Motor neuron (in vitro differentiated cells): ENCODE data around the gene DIPK1B. TPM values are rescaled to one million over a fixed set of nuclear protein-coding genes. Genes with fewer than 3 reads are reported as not detected.

Experiments
- ATAC-seq, 8 experiments: fragments of 200-7000 bp; cut with Tn5 transposase; replicated peaks in 6 of 8; 2 replicates each; pipeline ENCODE4 v1.8.0; 2021; ENCODE audit warnings: mild to moderate bottlenecking in 8 of 8, moderate library complexity in 8 of 8
- H3K27ac ChIP-seq, 2 donors: fragments of 250-450 bp; sonication (Bioruptor Pico); 2 replicates each; pipeline ENCODE4 v1.9.0; 2021; ENCODE audit warnings: antibody characterized with exemption in 2 of 2, mild to moderate bottlenecking in 2 of 2, moderate library complexity in 1 of 2
- H3K4me1 ChIP-seq, 2 donors: fragments of 250-450 bp; sonication (Bioruptor Pico); replicated peaks in 1 of 2; 2 replicates each; pipeline ENCODE4 v1.6.1; 2021; ENCODE audit warnings: antibody characterized with exemption in 2 of 2, mild to moderate bottlenecking in 2 of 2, moderate library complexity in 1 of 2
- H3K4me3 ChIP-seq, 5 donors: fragments of 250-450 bp; sonication (Bioruptor Pico); 2 replicates each; pipeline ENCODE4 v1.9.0; 2021; ENCODE audit warnings: antibody characterized with exemption in 5 of 5, mild to moderate bottlenecking in 5 of 5, moderate library complexity in 4 of 5
- WGBS, 10 experiments: fragments of 450-650 bp; shearing (Covaris generic); methylation state at CpG; one replicate each; pipeline ENCODE4 v1.0.0; 2022; 5-methylcytosine and 5-hydroxymethylcytosine counted together
- in situ Hi-C, 9 experiments: fragments of 400-800 bp; cut with MboI; loops; one replicate each; pipeline ENCODE4 v1.15.0; 2021; ENCODE audit warnings: low sequenced_read_pairs in 9 of 9, low pct_unique_long_range_greater_than_20kb in 2 of 9; ENCODE audit not compliant: unreplicated experiment in 9 of 9
- total RNA-seq, 8 experiments: library from RNA; unstranded; fragments of 300-600 nt; gene quantifications; 2 replicates each; pipeline versions ENCODE4 v1.2.3 to v1.2.4, GENCODE V29; 2022

DIPK1B gene
- total RNA-seq, 8 experiments from 2014 or later = 0.92 to 44.3 (median 27.8) TPM

DNA sequence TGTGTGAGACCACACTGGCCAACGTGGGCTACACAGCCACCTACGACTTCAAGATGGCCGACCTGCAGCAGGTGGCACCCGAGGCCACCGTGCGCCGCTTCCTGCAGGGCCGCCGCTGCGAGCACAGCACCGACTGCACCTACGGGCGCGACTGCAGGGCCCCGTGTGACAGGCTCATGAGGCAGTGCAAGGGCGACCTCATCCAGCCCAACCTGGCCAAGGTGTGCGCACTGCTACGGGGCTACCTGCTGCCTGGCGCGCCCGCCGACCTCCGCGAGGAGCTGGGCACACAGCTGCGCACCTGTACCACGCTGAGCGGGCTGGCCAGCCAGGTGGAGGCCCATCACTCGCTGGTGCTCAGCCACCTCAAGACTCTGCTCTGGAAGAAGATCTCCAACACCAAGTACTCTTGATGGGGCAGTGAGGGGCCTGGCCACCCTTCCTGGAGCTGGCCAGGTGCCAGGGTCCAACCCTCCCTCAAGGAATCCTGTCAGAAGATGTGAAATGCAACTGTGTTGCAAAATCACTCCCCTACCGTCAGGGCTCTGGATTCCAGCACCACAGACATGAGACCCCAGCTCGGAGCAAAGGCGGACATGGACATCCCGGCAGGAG, 11.1 kb downstream of the DIPK1B start:
- no peak for ATAC-seq
- 83 to 100% methylated on average over 2 to 8 of the region's 32 CpGs; no CpG with 5 or more reads in 8 of the 10 experiments for WGBS, 10 experiments
- H3K27ac ChIP-seq = no peak overlapping the region
- no peak overlapping the region for H3K4me3 ChIP-seq
- in situ Hi-C loops = no loop called here
- H3K4me1 ChIP-seq = peaks cover 35 to 38% of the 10 kb centered on the region in 2 donors

DNA sequence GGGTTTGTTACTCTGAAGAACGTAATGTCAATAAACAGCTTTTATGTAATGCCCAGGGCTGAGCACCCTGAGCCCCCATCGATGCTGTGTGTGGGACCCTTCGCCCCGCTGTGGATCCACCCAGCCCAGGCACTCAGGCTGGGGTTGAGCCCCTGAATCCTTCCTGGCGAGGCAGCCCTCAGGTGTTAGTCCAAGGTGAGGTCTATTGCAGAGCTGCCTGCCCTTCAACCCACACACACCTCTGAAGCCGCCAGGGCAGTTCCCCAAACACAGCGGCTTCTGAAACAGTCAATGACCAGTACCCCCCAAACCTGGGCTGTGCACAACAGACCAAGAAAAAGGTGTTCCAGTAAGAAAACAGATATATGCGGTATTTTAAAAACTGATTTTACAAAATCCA, 11.6 kb downstream of the DIPK1B start:
- Histone ChIP-seq H3K27ac (no peak overlapping the region), H3K4me3 (no peak overlapping the region), H3K4me1 (peaks cover 36 to 38% of the 10 kb centered on the region in 2 donors)
- in situ Hi-C loops = no loop called here
- ATAC-seq = no peak
- 92 to 100% (median 100%) methylated on average over 1 to 3 of the region's 8 CpGs; no CpG with 5 or more reads in 7 of the 10 experiments for WGBS, 10 experiments

DNA sequence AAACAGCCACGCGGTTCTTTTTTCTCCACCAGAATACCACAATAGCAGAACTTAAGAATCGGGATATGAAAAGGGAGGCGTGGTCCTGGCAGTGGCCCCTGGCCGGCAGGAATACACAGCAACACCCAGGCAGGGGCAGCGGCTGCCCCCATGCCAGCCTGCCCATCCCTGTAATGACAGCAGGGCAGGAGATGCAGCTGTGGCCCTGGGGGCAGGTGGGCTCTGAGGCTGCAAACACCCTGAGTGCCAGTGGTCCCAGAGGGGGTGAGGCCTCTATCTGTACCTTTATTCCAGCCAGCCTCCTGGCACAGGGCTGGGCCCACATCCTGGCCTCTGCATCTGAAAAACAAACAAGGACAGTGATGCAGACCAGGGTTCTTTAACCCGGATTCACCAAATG, 12.4 kb downstream of the DIPK1B start:
- WGBS, 10 experiments = 47 to 100% (median 80%) methylated on average over 1 to 4 of the region's 7 CpGs; no CpG with 5 or more reads in 3 of the 10 experiments
- in situ Hi-C loops = no loop called here
- Histone ChIP-seq H3K4me3 (no peak overlapping the region), H3K4me1 (peaks cover 30 to 33% of the 10 kb centered on the region in 2 donors), H3K27ac (no peak overlapping the region)
- ATAC-seq = no peak

DNA sequence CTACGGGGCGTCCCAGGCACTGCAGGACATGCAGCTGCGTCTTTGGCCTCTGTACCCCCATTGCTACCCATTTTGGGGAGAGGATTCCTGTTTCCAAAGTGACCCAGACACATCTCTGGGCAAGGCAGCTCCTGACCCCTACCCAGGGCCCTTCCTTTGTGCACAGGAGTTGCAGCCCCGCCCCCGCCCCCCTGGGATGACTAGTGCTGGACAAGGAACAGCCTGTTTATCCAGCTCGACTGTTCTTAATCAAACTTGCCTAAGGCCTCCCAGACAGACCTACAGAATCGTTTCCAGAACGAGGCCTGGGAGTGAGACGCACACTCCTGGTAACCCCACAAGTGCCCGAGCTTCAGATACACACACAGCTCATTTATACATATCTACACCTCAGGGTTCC, 13.2 kb downstream of the DIPK1B start:
- in situ Hi-C loops = no loop called here
- WGBS, 10 experiments = 71 to 100% (median 87%) methylated on average over 3 to 7 of the region's 10 CpGs; no CpG with 5 or more reads in 7 of the 10 experiments
- Histone ChIP-seq H3K27ac (no peak overlapping the region), H3K4me3 (no peak overlapping the region), H3K4me1 (peaks cover 26 to 28% of the 10 kb centered on the region in 2 donors)
- ATAC-seq = no peak

DNA sequence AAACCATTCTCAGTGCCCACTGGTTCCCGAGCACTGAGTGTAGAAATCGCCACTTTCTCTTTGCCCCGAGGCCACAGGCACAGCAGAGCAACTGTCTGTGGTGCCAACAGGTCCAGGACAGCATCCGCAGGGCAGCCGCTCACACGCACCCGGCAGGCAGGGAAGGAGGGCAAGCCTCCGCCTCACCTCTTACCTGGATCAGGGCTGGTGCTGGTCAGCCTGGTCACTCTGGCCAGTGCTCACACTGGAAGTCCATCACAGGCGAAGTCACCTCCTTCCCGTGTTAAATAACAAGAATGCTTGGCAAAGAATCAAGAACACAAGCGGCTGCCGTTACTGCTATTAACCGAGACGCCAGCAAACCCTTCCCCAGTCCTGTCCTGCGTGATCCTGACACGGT, 13.7 kb downstream of the DIPK1B start:
- H3K27ac ChIP-seq = no peak overlapping the region
- no peak for ATAC-seq
- peaks cover 21 to 23% of the 10 kb centered on the region in 2 donors for H3K4me1 ChIP-seq
- 53 to 100% (median 94%) methylated on average over 1 to 9 of the region's 16 CpGs; no CpG with 5 or more reads in 4 of the 10 experiments for WGBS, 10 experiments
- no peak overlapping the region for H3K4me3 ChIP-seq
- in situ Hi-C loops = no loop called here

DNA sequence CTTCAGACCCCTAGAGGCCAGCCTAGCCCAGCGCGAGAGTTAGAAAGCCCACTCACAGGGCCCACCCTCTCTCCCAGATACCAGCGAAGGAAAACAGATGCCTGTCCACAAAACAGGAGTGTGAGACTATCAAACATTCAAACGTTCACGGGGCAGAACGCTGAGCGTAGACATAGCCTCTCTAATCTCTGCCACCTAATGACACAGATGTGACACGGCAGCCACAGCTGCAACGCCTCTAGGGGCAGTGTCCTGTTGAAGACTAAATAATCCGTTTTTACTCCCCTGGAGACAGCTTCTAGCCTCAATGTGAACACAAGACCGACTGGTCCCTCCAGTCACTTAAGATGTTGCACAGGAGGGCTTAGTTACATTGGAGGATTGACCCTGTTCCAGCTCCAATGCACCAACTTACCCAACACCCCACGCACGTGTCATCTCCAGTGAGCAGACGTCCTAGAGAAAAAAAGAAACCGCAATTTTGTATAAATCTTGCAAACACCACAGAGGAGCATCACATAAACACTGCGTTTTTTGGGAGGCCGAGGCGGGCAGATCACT, 14.3 kb downstream of the DIPK1B start:
- peak in 3 of 8 experiments; percentile 2 to 3 (median 2) for ATAC-seq
- 0 to 60% (median 10%) methylated on average over 1 to 10 of the region's 18 CpGs; no CpG with 5 or more reads in 3 of the 10 experiments for WGBS, 10 experiments
- Histone ChIP-seq H3K27ac (no peak overlapping the region), H3K4me3 (peak overlapping the region; percentile 42 to 67 (median 54)), H3K4me1 (peaks cover 16 to 19% of the 10 kb centered on the region in 2 donors)
- in situ Hi-C loops = no loop called here

DNA sequence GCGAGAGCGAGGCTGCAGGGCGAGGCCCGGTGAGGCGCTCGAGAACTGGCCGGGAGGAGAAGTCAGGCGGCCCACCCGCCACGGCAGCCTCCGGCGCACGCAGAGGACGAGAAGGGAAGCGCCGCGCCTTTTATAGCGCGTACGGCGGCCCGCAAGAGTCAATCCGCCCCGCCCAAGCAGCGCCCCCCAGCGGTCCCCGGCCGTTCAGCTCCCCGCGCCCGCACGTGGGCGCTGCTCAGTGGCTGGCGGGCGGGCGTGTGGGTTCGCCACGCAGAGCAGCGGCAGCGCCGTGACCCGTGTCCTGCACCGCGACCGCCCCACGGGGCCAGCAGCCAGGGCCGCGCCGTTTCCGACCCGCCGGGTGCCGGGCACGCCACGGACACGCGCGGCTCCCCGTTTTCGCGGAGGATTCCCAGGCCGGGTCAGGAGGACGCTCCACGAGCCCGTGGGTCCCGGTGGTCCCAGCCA, 15.7 kb downstream of the DIPK1B start:
- H3K27ac ChIP-seq = peak overlapping the region; percentile 31 to 71
- peak; percentile 60 to 78 (median 72) for ATAC-seq
- in situ Hi-C loops = no loop called here
- H3K4me1 ChIP-seq = peaks cover 16 to 19% of the 10 kb centered on the region in 2 donors
- no CpG with 5 or more reads among the region's 66 CpGs for WGBS, 10 experiments
- peak overlapping the region; percentile 42 to 67 (median 54) for H3K4me3 ChIP-seq

DNA sequence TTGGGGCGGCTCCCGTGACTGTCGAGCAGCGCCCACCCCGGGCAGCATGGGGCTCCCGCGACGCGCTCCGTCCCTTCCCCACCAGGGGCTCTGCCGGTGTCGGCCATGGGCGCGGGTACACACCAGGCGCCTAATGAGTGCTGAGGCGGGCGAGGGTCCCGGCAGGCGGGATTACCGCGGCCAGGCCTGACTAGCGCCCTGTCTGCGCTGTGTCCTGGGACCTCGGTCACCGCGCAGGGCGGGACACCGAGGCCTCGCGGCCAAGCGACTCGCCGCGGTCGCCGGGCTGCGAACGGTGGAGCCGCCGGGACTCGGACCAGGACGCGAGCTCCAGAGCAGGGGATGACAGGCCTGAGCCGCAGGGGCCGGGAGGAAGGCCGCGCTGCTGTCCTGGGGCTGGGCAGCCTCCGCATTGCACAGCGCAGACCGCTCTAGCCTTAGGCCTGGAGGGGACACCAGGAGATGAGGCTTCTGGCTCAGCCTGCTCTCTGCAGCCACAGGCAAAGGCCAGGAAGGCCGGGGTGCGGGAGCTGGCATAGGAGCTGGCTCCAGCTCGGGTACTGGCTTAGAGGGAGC, 16.3 kb downstream of the DIPK1B start:
- no peak overlapping the region for H3K27ac ChIP-seq
- peak; percentile 32 to 56 (median 48) for ATAC-seq
- peak overlapping the region; percentile 42 to 67 (median 54) for H3K4me3 ChIP-seq
- in situ Hi-C loops = no loop called here
- 0 to 14% (median 0%) methylated on average over 1 to 6 of the region's 53 CpGs; no CpG with 5 or more reads in 7 of the 10 experiments for WGBS, 10 experiments
- H3K4me1 ChIP-seq = peaks cover 16 to 19% of the 10 kb centered on the region in 2 donors

DNA sequence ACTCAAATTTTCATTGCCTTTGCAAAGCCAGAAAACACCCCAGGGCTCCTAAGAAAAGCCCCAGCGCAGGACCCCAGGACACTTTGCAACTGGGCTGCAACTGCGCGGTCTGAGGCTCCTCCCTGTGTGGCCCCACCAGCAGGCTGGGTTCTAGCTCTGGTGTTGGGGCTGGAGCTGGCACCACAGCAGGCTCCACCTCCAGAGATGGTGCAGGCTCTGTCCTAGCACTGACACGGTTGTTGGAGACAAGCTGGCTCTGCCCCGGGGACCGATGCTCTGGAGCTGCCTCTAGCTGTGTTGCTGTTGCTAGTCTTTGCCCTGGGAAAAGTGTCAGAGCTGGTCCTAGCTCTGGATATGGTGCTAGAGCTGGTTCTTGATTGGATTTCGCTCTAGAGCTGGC, 16.8 kb downstream of the DIPK1B start:
- in situ Hi-C loops = no loop called here

DNA sequence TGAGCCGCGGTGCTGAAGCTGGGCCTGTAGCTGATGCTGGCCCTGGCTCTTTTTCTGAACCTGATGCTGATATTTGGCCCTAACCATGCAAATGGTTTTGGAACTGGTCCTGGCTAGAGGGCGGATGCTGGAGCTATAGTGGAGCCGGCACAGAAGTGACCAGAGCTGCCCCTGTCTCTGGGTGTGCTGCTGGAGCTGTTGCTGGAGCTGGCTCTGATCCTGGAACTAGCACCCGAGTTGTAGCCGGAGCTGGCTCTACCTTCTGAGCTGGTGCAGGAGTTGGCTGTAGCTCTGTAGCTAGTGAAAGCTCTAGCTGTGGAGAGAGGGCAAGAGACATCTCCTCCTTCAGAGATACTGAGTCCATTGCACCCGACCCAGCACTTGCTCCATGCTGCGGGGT, 17.6 kb downstream of the DIPK1B start:
- H3K4me3 ChIP-seq = no peak overlapping the region
- in situ Hi-C loops = no loop called here
- peaks cover 16 to 19% of the 10 kb centered on the region in 2 donors for H3K4me1 ChIP-seq
- WGBS, 10 experiments = 60 to 94% (median 78%) methylated on average over 2 to 5 of the region's 8 CpGs; no CpG with 5 or more reads in 6 of the 10 experiments
- no peak for ATAC-seq
- no peak overlapping the region for H3K27ac ChIP-seq

More for the DNA sequence above, 16.8 kb downstream of the DIPK1B start:
- Histone ChIP-seq H3K4me3 (peak overlapping the region; percentile 42 to 67 (median 54)), H3K27ac (no peak overlapping the region), H3K4me1 (peaks cover 16 to 19% of the 10 kb centered on the region in 2 donors)
- ATAC-seq = peak in 3 of 8 experiments; percentile 4 to 23 (median 16)
- 33 to 59% (median 40%) methylated on average over 1 to 3 of the region's 7 CpGs; no CpG with 5 or more reads in 6 of the 10 experiments for WGBS, 10 experiments

DNA sequence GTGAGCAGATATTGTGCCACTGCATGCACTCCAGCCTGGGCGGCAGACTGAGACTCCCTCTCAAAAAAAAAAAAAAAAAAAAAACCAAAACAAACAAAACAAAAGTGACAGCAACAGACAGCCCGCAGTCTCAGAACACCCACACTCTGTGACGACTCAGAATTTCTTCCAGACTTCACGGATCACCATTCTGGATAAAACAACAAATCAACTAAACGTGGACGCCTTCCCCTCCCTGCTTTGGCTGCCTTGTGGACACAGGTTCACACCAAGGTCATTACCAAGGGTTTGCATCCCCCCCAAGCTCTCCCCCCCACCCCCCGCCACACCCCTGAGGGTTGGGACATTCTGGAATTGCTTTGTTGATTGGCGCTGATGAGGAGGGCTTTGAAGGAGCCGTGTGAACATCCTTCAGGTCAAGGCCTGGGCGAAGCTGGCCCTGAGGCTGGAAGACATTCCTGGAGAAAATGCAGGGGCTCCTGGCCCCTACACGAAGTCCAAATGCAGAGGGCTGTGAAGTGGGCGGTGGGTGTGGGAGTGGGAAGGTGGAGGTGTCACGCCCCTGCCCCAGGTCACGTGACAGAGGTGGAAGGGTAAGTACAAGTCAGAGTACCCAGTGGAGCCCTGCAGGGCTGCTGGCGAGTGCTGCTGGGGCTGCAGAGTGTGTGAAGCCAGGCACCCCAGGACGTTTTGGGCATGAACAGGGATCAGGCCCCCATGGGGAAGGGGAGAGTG, 20.2 kb downstream of the DIPK1B start:
- 20 to 70% (median 58%) methylated on average over 1 to 13 of the region's 16 CpGs; no CpG with 5 or more reads in 4 of the 10 experiments for WGBS, 10 experiments
- in situ Hi-C loops = no loop called here
- no peak overlapping the region for H3K4me3 ChIP-seq
- H3K27ac ChIP-seq = no peak overlapping the region
- H3K4me1 ChIP-seq = peaks cover 3 to 4% of the 10 kb centered on the region in 2 donors
- ATAC-seq = no peak

DNA sequence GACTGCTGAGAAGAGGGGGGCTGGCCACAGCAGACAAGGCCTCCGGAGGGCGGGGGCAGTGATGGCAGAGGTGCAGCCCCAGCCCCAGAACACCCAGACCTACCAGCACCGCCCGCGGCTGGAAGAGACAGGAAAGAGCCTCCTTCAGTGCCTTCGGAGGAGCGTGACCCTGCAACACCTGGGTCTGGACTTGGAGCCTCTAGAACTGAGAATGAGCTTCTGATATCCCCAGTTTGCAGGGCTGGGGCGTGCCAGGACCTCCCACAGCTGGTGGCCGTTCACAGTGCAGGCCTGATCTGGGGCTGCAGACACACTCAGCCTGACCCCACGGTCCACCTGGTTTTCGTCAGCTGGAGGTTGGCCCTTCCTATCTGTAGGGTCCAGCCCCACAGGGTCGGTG, 21.2 kb downstream of the DIPK1B start:
- H3K4me3 ChIP-seq = no peak overlapping the region
- in situ Hi-C loops = no loop called here
- 0 to 100% (median 95%) methylated on average over 1 to 5 of the region's 12 CpGs; no CpG with 5 or more reads in 4 of the 10 experiments for WGBS, 10 experiments
- H3K4me1 ChIP-seq = peaks cover 3 to 4% of the 10 kb centered on the region in 2 donors
- no peak for ATAC-seq
- H3K27ac ChIP-seq = no peak overlapping the region
